Heart left ventricle (tissue), 13 donors: Measurements from ENCODE around the gene EMILIN2.

Source experiments
- POLR2A ChIP-seq, 2 donors: fragments of 450-650 bp; IDR thresholded peaks; one replicate each; pipeline ENCODE4 v1.6.1; 2017; ENCODE audit warnings: antibody characterized with exemption in 2 of 2, mild to moderate bottlenecking in 2 of 2, moderate library complexity in 2 of 2
- TF ChIP-seq, protein P1 (sequence below), 12 donors: fragments of 200-600 bp; sonication (generic) in 4 of 12; IDR thresholded peaks; one replicate each; pipeline versions ENCODE4 v1.5.0 to v1.8.0; 2018 to 2022; ENCODE audit warnings: antibody characterized with exemption in 12 of 12, mild to moderate bottlenecking in 5 of 12
- donor health status: ischemic (EF 13 %, LVEDD 7.1; RV severe dilation, severe dysfunction).
- donor health status: DM: no; HTN: yes; CAD: no.
- donor health status: DM: no; HTN: no; CAD: no.
- donor health status: ischemic (EF 25% LVEDD 6.9; RV normal size, moderate dysfunction).
- donor health status: ischemic (EF 25% LVEDD 5.7; RV mildly dilated, moderate dysfunction).
- donor health status: ischemic (EF 35%, LVEDD 5.7; RV mildly dilated, moderate dysfunction).
- donor health status: nonischemic (EF 11% LVEDD 7.7; RV severe dilation, severe dysfunction).
- donor health status: DM: yes; HTN: yes; CAD: no.
- donor health status: PGD.
- donor health status: ischemic (EF 29% LVEDD 5.4; RV normal size, mild dysfunction).
- donor health status: nonischemic (EF 23%, LVEDD 6.1; RV moderate dilation, normal function).

DNA sequence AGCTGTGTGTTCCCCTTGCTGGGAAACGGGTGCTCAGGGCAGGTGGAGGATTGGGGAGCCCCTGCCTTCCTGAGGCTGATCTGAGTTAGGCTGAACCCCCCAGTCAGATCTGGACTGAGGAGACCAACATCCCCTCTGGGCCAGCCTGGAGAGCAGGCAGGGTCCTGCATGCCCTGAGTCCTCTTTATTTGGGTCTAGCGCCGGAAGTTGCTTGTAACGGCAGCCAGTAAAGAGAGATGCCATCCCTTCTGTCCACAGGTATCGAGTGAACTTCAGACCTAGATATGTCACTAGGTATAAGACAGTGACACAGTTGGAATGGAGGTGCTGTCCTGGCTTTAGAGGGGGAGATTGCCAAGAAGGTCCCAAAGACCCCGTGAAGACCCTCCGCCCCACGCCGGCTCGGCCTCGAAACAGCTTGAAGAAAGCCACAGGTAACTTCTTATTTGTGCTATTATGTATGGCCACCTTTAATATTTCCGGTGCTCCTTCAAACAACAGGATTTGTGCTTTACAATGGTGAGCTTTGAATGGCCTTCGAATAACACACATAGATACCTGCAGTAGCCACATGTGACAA is 38.0 kb downstream of the EMILIN2 start:
- TF ChIP-seq POLR2A (IDR thresholded peaks at IDR 0.05): no peak
- TF ChIP-seq, protein P1, sequence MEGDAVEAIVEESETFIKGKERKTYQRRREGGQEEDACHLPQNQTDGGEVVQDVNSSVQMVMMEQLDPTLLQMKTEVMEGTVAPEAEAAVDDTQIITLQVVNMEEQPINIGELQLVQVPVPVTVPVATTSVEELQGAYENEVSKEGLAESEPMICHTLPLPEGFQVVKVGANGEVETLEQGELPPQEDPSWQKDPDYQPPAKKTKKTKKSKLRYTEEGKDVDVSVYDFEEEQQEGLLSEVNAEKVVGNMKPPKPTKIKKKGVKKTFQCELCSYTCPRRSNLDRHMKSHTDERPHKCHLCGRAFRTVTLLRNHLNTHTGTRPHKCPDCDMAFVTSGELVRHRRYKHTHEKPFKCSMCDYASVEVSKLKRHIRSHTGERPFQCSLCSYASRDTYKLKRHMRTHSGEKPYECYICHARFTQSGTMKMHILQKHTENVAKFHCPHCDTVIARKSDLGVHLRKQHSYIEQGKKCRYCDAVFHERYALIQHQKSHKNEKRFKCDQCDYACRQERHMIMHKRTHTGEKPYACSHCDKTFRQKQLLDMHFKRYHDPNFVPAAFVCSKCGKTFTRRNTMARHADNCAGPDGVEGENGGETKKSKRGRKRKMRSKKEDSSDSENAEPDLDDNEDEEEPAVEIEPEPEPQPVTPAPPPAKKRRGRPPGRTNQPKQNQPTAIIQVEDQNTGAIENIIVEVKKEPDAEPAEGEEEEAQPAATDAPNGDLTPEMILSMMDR (IDR thresholded peaks at IDR 0.05): no peak
